DMS 273 (cell line): ENCODE results near the gene NOM1.

Experiments used
- DNase-seq: peaks from one replicate; lab custom pipeline; 2025; ENCODE audit not compliant: unreplicated experiment; lab: John Stamatoyannopoulos, UW

The NOM1 gene

DNA sequence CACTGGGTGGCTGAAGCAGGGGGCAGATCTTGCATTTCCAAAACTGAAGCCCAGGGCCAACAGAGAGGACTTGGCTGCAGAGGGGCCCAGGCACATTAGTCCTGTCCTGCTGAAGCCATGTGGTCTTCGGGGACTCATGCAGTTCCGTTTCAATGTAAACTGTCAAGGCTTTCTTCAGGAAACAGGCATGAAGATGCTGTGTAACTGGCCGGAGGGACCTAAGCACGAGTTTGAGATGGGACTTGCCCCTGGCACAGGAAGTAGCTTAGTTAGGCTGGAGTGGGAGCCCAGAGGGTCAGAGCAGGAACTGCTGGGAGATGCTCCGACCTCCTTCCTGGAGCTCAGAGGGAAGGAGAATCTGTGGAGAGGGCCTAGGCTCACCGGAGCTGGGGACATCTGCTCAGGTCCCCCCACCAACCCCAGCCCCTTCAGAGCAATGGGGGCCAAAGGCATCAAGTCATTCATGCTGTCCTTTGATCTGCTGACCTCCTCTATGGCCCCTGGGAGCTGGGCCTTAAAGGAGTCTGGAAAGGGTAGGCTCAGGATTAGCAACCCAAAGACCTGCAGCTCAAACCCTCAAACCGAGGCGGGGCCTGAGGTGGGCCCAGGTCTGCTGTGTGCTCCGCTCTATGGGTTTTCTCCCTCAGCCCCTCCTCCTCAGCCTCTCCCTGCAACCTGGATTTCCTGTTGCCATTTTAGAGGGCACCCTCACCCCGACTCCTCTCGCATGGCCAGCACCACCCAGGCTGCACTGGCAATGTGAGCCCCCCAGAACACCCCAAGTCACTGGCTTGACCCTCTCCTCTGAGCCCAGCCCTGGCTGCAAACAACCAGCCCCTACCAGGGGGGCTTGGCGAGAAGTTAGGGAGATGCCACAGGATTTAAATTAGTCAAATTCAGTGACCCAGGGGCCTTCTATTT is 65.4 kb downstream of the NOM1 start:
- no peak for DNase-seq

- DNase-seq = no peak
These were observed 66.5 kb downstream of the NOM1 start for GRCh38 chr7:157016024-157016351.

- no peak for DNase-seq
These were observed 67.0 kb downstream of the NOM1 start for GRCh38 chr7:157016352-157017041.

DNA sequence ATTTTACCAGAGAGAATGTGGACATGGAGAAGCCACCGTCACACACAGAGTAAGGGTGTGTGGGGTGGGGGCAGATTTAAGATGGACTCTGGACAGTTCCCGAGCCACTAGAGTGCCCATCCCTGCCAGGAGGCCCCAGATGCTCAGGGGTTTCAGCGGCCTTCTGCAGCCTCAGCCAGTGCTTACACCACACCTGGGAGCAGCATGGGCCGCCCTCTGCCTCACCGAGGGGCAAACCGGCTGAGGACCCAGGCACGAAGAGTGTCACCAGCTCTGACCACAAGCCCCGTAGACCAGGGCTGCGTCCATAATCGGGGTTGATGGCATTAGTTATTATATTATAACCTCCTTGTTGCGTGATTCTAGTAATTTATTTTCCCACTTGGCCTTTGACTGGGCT is 67.6 kb downstream of the NOM1 start:
- DNase-seq = no peak

- peak; percentile 83 for DNase-seq
These were observed 68.3 kb downstream of the NOM1 start for GRCh38 chr7:157017603-157018327.

GRCh38 chr7:157018328-157018996 is 69.0 kb downstream of the NOM1 start:
- peak; percentile 55 for DNase-seq

DNA sequence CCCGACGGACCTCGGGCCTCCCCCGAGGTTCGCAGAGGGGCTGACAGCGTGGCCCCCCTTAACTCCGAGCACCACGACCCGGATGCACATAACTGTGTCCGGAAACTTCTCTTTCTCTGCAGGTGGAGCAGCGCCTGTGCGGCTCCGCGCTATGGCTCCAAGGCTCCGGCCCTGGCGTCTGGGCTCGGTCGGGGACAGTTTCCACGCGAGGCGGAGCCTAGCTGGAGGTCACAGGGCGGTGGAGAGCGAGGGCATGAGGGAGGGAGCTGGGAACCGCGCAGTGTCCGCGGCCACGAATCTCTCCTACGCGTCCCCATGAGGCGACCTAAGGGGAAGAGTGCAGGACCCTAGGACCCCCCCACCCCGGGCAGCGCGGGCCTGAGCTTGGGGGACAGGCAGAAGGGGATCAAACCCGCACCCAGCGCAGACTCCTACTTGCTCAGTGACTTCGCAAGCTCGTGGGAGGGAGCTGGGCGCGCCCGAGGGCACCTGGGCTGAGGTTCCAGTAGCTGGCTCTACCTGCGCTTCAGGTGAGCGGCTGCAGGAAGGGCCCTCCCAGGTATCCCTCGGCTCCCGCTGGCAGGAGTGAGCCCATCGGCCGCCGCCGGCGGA is 69.6 kb downstream of the NOM1 start:
- peak; percentile 51 for DNase-seq

GRCh38 chr7:157019718-157020451 is 70.4 kb downstream of the NOM1 start:
- DNase-seq = no peak

DNA sequence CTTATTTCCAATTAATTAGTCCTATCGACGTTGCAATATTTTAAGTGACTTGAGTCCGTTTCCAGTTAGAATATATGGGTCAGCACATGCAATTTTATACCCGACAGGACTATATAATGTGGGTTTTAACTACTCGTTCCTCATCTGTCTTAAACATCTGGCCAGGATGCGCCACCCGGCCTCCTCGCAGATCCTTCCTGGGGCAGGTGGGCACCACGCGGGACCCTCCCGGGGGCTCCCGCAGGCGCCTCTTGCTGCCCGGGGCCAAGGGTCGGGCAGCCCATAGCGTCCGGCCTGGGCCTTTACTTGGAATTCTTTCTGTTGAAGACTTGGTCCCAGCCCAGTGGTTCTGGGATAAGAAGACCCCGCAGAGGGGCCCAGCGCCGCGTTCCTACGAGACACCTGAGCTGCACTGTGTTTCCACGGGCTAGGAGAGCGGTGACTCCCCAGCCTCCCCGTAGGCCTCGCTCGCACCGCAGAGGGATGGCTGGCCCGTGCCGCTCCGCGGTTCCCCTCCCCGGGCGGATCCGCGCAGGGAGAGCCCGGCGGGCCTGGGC is 71.1 kb downstream of the NOM1 start:
- peak; percentile 41 for DNase-seq

- DNase-seq = peak; percentile 65
These were observed 71.8 kb downstream of the NOM1 start for GRCh38 chr7:157021071-157021870.

GRCh38 chr7:157021871-157022680 is 72.6 kb downstream of the NOM1 start:
- no peak for DNase-seq
